ENCODE results near the gene DNAJC16. TPM values are rescaled to one million over a fixed set of nuclear protein-coding genes. Genes with fewer than 3 reads are reported as not detected.
A peak's percentile ranks its signal among the peaks of the same experiment; 100 is the strongest.

The DNAJC16 gene
- total and polyA plus RNA-seq, 9 of the 15 experiments (the other 6 are each of a cell fraction or from before 2014, with no cell fraction given): 6.9 to 16.8 (median 12.8) TPM

- TF ChIP-seq REST (IDR thresholded peaks at IDR 0.05; ENCODE audit: borderline replicate concordance) (peak; percentile 64), REST (CRISPR knock-in tag; IDR thresholded peaks at IDR 0.05; ENCODE audit: low read depth) (no peak), NKRF (IDR thresholded peaks at IDR 0.05; ENCODE audit: borderline replicate concordance) (peak; percentile 68; the same call in 1 of the 2 replicates), ELF1 (tag; IDR thresholded peaks at IDR 0.05) (peak; percentile 86), NELFE (IDR thresholded peaks at IDR 0.05; ENCODE audit: insufficient read depth, insufficient read length) (no peak), AFF1 (IDR thresholded peaks at IDR 0.05; ENCODE audit: low read depth in 1 of 2, partially characterized antibody in 2 of 2) (peak in 1 of 2 experiments; percentile 12), KLF16 (IDR thresholded peaks at IDR 0.05) (no peak), KDM5B (IDR thresholded peaks at IDR 0.05; ENCODE audit: insufficient replicate concordance, low read depth, low read length) (peak; percentile 83), SP2 (IDR thresholded peaks at IDR 0.05; ENCODE audit: extremely low read depth, low read depth, low read length, poor library complexity, severe bottlenecking) (no peak), ZBTB7A (IDR thresholded peaks at IDR 0.05; ENCODE audit: borderline replicate concordance, control insufficient read depth, low read depth, low read length) (peak; percentile 92), GABPA (tag; conservative IDR thresholded peaks at IDR 0.05; ENCODE audit: low read depth) (peak; percentile 60), CGGBP1 (CRISPR knock-in tag; IDR thresholded peaks at IDR 0.05) (no peak), MXI1 (IDR thresholded peaks at IDR 0.05; ENCODE audit: low read depth, low read length) (no peak), CREM (IDR thresholded peaks at IDR 0.05; ENCODE audit: low read depth) (no peak), SOX6 (IDR thresholded peaks at IDR 0.05) (0 out of 2 replicates have a peak, but pooled peaks have one; percentile 15)
Observed at GRCh38 chr1:15524021-15524282, 2.7 kb upstream of the DNAJC16 start, which contains the start of gene CASP9 (continued).

All from K562 (cell line).